H1 (cell line): Measurements from ENCODE around the gene TMA7. TPM values are rescaled to one million over a fixed set of nuclear protein-coding genes. Genes with fewer than 3 reads are reported as not detected.

Source experiments
- CEBPB ChIP-seq: IDR thresholded peaks from 2 replicates; pipeline ENCODE4 v1.6.1; 2012; ENCODE audit warnings: low read depth, low read length
- CHD7 ChIP-seq: fragments of 300-600 bp; sonication (generic); IDR thresholded peaks from 2 replicates; pipeline ENCODE4 v1.7.1; 2012; ENCODE audit warnings: low read length, moderate library complexity, mild to moderate bottlenecking, inconsistent platforms; ENCODE audit not compliant: insufficient replicate concordance
- E2F6 ChIP-seq: IDR thresholded peaks from 2 replicates; pipeline ENCODE4 v1.6.1; 2012; ENCODE audit warnings: inconsistent platforms
- POLR2A ChIP-seq, 2 experiments: IDR thresholded peaks; 1 replicate in 1 of 2; 2 replicates in 1 of 2; pipeline ENCODE4 v1.6.1; 2011; ENCODE audit warnings: low read depth in 2 of 2, low read length in 2 of 2, mild to moderate bottlenecking in 2 of 2; ENCODE audit errors: control extremely low read depth in 1 of 2
- polyA plus RNA-seq, 7 experiments: library from polyadenylated mRNA; depleted of rRNA in 3 of 7; stranded (reverse) in 5 of 7; unstranded in 2 of 7; fragments of >200 nt in 5 of 7; fragments of 200-250 nt in 2 of 7; gene quantifications; 1 replicate in 5 of 7; 2 replicates in 1 of 7; 4 replicates in 1 of 7; pipeline versions ENCODE4 v1.2.1 to v1.2.3, GENCODE V29; 2011 to 2013; ENCODE audit warnings: missing spikeins in 2 of 7, mixed read lengths in 2 of 7
- total RNA-seq: library from RNA; stranded (reverse); fragmentation: NEBNext Ultra II Directional; extraction: Animal tissue kit (Norgen Biotek cat#: 25700); gene quantifications from 2 replicates; pipeline ENCODE4 v1.2.1, GENCODE V29; 2021
- TF ChIP-seq, protein P1 (sequence below), 3 experiments: IDR thresholded peaks; 1 replicate in 2 of 3; 2 replicates in 1 of 3; pipeline versions ENCODE4 v1.5.1 to v1.6.1; 2011; ENCODE audit warnings: low read length in 3 of 3, mild to moderate bottlenecking in 3 of 3, inconsistent platforms in 2 of 3, low read depth in 1 of 3, moderate library complexity in 1 of 3; ENCODE audit not compliant: insufficient read depth in 1 of 3; ENCODE audit errors: control extremely low read depth in 1 of 3

The TMA7 gene
- total and polyA plus RNA-seq, 2 of the 8 experiments (the other 6 are each of a cell fraction or from before 2014, with no cell fraction given): 138 to 305 TPM

DNA sequence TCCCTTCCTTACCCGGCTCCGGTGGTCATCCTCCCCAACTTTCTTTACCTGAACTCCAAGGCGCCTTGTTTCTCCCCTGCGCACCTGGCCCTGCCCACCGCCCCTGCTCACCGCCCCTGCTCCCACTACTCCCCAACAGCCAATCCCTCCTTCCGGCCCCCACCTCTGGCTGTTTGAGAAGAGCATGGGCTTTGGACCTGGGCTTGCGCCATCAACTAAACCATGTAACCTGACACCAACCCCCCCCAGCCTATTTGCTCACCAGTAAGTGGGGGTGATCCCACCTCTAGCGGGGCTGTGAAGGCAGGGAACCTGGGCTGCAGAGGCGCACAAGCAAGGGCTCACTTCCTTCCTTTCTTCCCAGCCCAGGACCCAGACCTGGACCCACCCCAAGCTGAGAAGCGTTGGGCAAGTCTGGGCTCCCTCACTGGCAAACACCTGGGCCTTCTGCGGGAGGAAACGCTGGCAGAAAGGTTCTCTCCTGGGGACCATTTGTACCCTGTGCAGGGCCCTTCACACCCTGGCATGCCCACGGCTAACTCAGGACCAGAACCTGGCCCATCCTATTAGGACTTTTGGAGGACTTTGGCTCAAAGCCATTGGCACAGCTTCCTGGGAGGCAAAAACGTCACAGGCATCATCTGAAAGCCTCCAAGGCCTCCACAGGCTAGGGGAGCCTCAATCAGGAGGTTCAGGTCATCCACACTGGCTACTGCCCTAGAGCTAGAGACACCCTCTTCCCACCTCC lies 9.9 kb upstream of the TMA7 start, which contains the start of gene PLXNB1 (continued):
- TF ChIP-seq, protein P1, sequence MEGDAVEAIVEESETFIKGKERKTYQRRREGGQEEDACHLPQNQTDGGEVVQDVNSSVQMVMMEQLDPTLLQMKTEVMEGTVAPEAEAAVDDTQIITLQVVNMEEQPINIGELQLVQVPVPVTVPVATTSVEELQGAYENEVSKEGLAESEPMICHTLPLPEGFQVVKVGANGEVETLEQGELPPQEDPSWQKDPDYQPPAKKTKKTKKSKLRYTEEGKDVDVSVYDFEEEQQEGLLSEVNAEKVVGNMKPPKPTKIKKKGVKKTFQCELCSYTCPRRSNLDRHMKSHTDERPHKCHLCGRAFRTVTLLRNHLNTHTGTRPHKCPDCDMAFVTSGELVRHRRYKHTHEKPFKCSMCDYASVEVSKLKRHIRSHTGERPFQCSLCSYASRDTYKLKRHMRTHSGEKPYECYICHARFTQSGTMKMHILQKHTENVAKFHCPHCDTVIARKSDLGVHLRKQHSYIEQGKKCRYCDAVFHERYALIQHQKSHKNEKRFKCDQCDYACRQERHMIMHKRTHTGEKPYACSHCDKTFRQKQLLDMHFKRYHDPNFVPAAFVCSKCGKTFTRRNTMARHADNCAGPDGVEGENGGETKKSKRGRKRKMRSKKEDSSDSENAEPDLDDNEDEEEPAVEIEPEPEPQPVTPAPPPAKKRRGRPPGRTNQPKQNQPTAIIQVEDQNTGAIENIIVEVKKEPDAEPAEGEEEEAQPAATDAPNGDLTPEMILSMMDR (IDR thresholded peaks at IDR 0.05; ENCODE audit: control extremely low read depth in 1 of 3, insufficient read depth in 1 of 3, low read depth in 1 of 3, low read length in 3 of 3): no peak; a peak in 1 of 4 replicates
- TF ChIP-seq POLR2A (IDR thresholded peaks at IDR 0.05; ENCODE audit: control extremely low read depth in 1 of 2, low read depth in 2 of 2, low read length in 2 of 2): no peak
- no peak for TF ChIP-seq E2F6
- peak; percentile 94 for TF ChIP-seq CEBPB
- TF ChIP-seq CHD7: no peak
